ENCODE data around the gene TMEM128. TPM values are rescaled to one million over a fixed set of nuclear protein-coding genes. Genes with fewer than 3 reads are reported as not detected.

The TMEM128 gene
- total and polyA plus RNA-seq, 2 of the 13 experiments (the other 11 are each of a cell fraction or from before 2014, with no cell fraction given) = 19.4 to 27.9 TPM

DNA sequence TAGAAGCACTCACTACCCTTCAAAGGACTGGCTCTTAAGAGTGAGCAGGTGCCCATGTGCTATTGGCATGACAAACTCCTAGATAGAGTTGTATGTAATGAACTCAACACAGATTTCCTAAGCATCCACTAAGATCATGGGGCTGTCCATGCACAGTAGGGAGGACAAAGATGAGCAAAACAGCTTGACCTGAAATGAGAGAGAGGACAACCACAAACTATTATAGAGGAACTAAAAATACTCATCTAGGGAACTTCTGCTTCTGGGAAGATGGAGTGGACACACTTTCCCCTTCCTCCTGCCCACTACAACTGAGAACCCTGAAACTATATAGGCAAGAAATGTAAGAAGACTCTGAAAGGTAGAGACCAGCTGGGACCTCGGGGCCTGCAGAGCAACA, 20.8 kb upstream of the TMEM128 start (continued):
- no peak for TF ChIP-seq GFI1 (CRISPR knock-in tag; IDR thresholded peaks at IDR 0.05; ENCODE audit: borderline replicate concordance)
- TF ChIP-seq, protein P1, sequence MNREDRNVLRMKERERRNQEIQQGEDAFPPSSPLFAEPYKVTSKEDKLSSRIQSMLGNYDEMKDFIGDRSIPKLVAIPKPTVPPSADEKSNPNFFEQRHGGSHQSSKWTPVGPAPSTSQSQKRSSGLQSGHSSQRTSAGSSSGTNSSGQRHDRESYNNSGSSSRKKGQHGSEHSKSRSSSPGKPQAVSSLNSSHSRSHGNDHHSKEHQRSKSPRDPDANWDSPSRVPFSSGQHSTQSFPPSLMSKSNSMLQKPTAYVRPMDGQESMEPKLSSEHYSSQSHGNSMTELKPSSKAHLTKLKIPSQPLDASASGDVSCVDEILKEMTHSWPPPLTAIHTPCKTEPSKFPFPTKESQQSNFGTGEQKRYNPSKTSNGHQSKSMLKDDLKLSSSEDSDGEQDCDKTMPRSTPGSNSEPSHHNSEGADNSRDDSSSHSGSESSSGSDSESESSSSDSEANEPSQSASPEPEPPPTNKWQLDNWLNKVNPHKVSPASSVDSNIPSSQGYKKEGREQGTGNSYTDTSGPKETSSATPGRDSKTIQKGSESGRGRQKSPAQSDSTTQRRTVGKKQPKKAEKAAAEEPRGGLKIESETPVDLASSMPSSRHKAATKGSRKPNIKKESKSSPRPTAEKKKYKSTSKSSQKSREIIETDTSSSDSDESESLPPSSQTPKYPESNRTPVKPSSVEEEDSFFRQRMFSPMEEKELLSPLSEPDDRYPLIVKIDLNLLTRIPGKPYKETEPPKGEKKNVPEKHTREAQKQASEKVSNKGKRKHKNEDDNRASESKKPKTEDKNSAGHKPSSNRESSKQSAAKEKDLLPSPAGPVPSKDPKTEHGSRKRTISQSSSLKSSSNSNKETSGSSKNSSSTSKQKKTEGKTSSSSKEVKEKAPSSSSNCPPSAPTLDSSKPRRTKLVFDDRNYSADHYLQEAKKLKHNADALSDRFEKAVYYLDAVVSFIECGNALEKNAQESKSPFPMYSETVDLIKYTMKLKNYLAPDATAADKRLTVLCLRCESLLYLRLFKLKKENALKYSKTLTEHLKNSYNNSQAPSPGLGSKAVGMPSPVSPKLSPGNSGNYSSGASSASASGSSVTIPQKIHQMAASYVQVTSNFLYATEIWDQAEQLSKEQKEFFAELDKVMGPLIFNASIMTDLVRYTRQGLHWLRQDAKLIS (CRISPR knock-in tag; IDR thresholded peaks at IDR 0.05) = no peak

DNA sequence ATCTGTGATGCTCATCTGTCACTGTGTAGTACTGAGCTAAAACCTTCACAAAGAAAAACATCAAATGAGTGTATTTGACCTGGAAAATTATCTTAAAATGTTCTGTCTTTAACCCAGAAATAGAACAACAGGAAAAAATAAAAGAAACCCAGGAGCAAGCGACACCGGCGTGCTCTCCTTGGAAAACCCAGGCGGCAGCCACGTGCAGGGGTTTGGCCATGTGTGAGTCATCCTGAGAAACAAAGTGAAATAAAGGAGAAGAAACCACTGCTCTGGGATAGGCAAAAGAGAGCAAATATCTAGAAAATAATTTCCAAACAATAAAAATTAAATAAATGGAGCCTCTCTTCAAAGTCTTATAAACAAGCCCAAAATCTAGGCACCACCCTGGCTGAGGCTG, 20.0 kb upstream of the TMEM128 start:
- ChIA-PET POLR2A (interaction anchor here (1.7 kb wide), 1 partner anchor 19 kb away, joined by 6 read pairs; the partner anchor contains the start of gene TMEM128), CTCF (ENCODE audit: low intra/inter-chr PET ratio, low total read pairs) (no interaction called here)

More for the DNA sequence above, 20.0 kb upstream of the TMEM128 start:
- Histone ChIP-seq H3K9ac (ENCODE audit: insufficient read depth, low read depth, low read length) (no peak overlapping the region), H3K79me2 (ENCODE audit: insufficient read depth, low read length) (no peaks in the 10 kb centered on the region), H4K20me1 (ENCODE audit: insufficient read depth, low read length) (no peaks in the 10 kb centered on the region), H3K36me3 (replicated peaks in 1 of 2; ENCODE audit: control insufficient read depth in 1 of 2, insufficient read depth in 2 of 2, low read length in 2 of 2) (peaks cover 22 to 39% of the 10 kb centered on the region in 2 experiments; a peak in 4 of 5 replicates), H3K27me3 (ENCODE audit: control insufficient read depth in 1 of 2, insufficient read depth in 2 of 2, low read length in 2 of 2) (no peaks in the 10 kb centered on the region), H3K9me3 (ENCODE audit: low read length) (no peaks in the 10 kb centered on the region), H3K4me1 (ENCODE audit: insufficient read depth, low read length) (no peaks in the 10 kb centered on the region), H3K4me2 (ENCODE audit: low read depth, low read length) (no peak overlapping the region), H3K4me3 (replicated peaks in 1 of 3; ENCODE audit: insufficient read depth in 1 of 3, low read depth in 2 of 3, low read length in 3 of 3) (no peak overlapping the region), H2AFZ (ENCODE audit: low read length) (no peak overlapping the region), H3K27ac (ENCODE audit: extremely low read length, insufficient read depth, low read length) (no peak overlapping the region)
- no peak for ATAC-seq
- intact Hi-C loops (cut with micrococcal nuclease; ENCODE audit: unreplicated experiment) = no loop called here
- no peak for DNase-seq (ENCODE audit: low spot score)
- 96% methylated on average over 5 of the region's 5 CpGs for WGBS (ENCODE audit: low lambda C conversion rate)
- no peak for FAIRE-seq
- no TSS peak for BruUV-seq (replicated peaks)
- in situ Hi-C loops (cut with HindIII; ENCODE audit: extremely low pct_ligation_motif_present, low pct_unique_long_range_greater_than_20kb) = no loop called here
- no peak for TF ChIP-seq HNRNPK (IDR thresholded peaks at IDR 0.05; ENCODE audit: low read depth, low read length, poor library complexity, severe bottlenecking)

Data from HepG2 (cell line).